ENCODE results near the gene OR10T2. TPM values are rescaled to one million over a fixed set of nuclear protein-coding genes. Genes with fewer than 3 reads are reported as not detected.

Gene OR10T2
- total and polyA plus RNA-seq, 2 donors (not counting 1 experiment from before 2014, with no cell fraction given), result not detected

DNA sequence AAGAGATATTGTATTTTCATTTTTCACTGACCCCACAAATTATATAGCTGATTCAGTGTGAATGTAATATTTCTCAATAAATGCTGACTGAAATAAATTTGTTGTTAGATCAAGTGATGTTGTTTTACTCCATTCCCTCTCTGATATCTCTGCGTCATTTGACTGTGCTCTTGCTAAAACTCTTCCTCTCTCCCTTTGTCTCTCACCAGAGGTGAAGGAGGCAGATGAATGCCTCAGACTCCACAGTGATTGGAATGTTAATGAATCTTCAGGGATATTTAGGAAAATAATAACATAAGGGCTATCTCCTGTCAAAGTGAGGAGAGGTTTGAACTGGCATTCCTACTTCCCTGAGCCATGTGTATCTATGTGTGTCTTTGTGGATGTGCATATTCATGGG, 41.8 kb downstream of the OR10T2 start:
- peaks cover 20% of the 10 kb centered on the region for H3K4me1 Mint-ChIP-seq
- no peaks in the 10 kb centered on the region for H3K9me3 ChIP-seq (ENCODE audit: control extremely low read depth in 1 of 3, control insufficient read depth in 2 of 3, insufficient read depth in 1 of 3, low read length in 2 of 3)
- H3K27me3 ChIP-seq (replicated peaks in 1 of 4; ENCODE audit: control extremely low read depth in 1 of 4, control insufficient read depth in 3 of 4, insufficient read depth in 4 of 4, low read length in 3 of 4), result peaks cover 0 to 3% (median 0%) of the 10 kb centered on the region in 4 experiments
- CTCF ChIA-PET, result no interaction called here
- DNase-seq (no peak), ATAC-seq (ENCODE audit: low read depth) (no peak)
- H3K9ac ChIP-seq (ENCODE audit: low read length), result no peak overlapping the region
- peaks cover 13 to 16% of the 10 kb centered on the region in 2 donors for H3K4me1 ChIP-seq (ENCODE audit: control insufficient read depth in 2 of 2, insufficient read depth in 2 of 2, low read length in 2 of 2)
- H3K27me3 Mint-ChIP-seq, result no peaks in the 10 kb centered on the region
- H3K79me2 ChIP-seq (ENCODE audit: control insufficient read depth, insufficient read depth, low read length), result no peaks in the 10 kb centered on the region
- H3K27ac ChIP-seq (ENCODE audit: low read length in 2 of 2), result no peak overlapping the region
- intact Hi-C loops (cut with micrococcal nuclease), result no loop called here
- no peak overlapping the region for H3K4me3 ChIP-seq (ENCODE audit: control extremely low read depth in 1 of 5, extremely low read depth in 1 of 5, insufficient read depth in 1 of 5, low read depth in 2 of 5, low read length in 4 of 5)
- POLR2A ChIA-PET, result no interaction called here
- no peak overlapping the region for H3K27ac Mint-ChIP-seq
- no peaks in the 10 kb centered on the region for H3K9me3 Mint-ChIP-seq (ENCODE audit: insufficient read depth)
- no peaks in the 10 kb centered on the region for H4K20me1 ChIP-seq (ENCODE audit: control insufficient read depth, insufficient read depth, low read length, poor library complexity, severe bottlenecking)
- TF ChIP-seq, protein P1, sequence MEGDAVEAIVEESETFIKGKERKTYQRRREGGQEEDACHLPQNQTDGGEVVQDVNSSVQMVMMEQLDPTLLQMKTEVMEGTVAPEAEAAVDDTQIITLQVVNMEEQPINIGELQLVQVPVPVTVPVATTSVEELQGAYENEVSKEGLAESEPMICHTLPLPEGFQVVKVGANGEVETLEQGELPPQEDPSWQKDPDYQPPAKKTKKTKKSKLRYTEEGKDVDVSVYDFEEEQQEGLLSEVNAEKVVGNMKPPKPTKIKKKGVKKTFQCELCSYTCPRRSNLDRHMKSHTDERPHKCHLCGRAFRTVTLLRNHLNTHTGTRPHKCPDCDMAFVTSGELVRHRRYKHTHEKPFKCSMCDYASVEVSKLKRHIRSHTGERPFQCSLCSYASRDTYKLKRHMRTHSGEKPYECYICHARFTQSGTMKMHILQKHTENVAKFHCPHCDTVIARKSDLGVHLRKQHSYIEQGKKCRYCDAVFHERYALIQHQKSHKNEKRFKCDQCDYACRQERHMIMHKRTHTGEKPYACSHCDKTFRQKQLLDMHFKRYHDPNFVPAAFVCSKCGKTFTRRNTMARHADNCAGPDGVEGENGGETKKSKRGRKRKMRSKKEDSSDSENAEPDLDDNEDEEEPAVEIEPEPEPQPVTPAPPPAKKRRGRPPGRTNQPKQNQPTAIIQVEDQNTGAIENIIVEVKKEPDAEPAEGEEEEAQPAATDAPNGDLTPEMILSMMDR (IDR thresholded peaks at IDR 0.05), result no peak
- TF ChIP-seq EZH2 (IDR thresholded peaks at IDR 0.05; ENCODE audit: borderline replicate concordance, insufficient read depth, low read depth, low read length, poor library complexity, severe bottlenecking), result no peak
- H3K36me3 ChIP-seq (replicated peaks in 1 of 2; ENCODE audit: control extremely low read depth in 1 of 2, control insufficient read depth in 1 of 2, extremely low read depth in 1 of 2, insufficient read depth in 2 of 2, low read length in 1 of 2), result no peaks in the 10 kb centered on the region
- no peak overlapping the region for H3K4me2 ChIP-seq (replicated peaks; ENCODE audit: low read depth, low read length, poor library complexity, severe bottlenecking)
- no peak overlapping the region for H2AFZ ChIP-seq (ENCODE audit: insufficient read depth, low read depth, low read length, poor library complexity, severe bottlenecking)
- no peak overlapping the region for H3K4me3 Mint-ChIP-seq
- WGBS (ENCODE audit: insufficient coverage), result no CpG with 5 or more reads among the region's 1 CpG

GRCh38 chr1:158356616-158357015, 42.6 kb downstream of the OR10T2 start:
- no peaks in the 10 kb centered on the region for H3K9me3 ChIP-seq (ENCODE audit: control extremely low read depth in 1 of 3, control insufficient read depth in 2 of 3, insufficient read depth in 1 of 3, low read length in 2 of 3)
- CTCF ChIA-PET, result interaction anchor here (0.8 kb wide), 1 partner anchor 153 kb away, joined by 3 read pairs; no protein-coding TSS in a partner anchor
- WGBS (ENCODE audit: insufficient coverage), result 100% methylated on average over 2 of the region's 3 CpGs

More at GRCh38 chr1:158356616-158357015, 42.6 kb downstream of the OR10T2 start:
- Histone ChIP-seq H4K20me1 (ENCODE audit: control insufficient read depth, insufficient read depth, low read length, poor library complexity, severe bottlenecking) (no peaks in the 10 kb centered on the region), H3K36me3 (replicated peaks in 1 of 2; ENCODE audit: control extremely low read depth in 1 of 2, control insufficient read depth in 1 of 2, extremely low read depth in 1 of 2, insufficient read depth in 2 of 2, low read length in 1 of 2) (no peaks in the 10 kb centered on the region), H3K4me2 (replicated peaks; ENCODE audit: low read depth, low read length, poor library complexity, severe bottlenecking) (no peak overlapping the region), H3K27ac (ENCODE audit: low read length in 2 of 2) (no peak overlapping the region), H2AFZ (ENCODE audit: insufficient read depth, low read depth, low read length, poor library complexity, severe bottlenecking) (no peak overlapping the region), H3K4me3 (ENCODE audit: control extremely low read depth in 1 of 5, extremely low read depth in 1 of 5, insufficient read depth in 1 of 5, low read depth in 2 of 5, low read length in 4 of 5) (no peak overlapping the region), H3K4me1 (ENCODE audit: control insufficient read depth in 2 of 2, insufficient read depth in 2 of 2, low read length in 2 of 2) (peaks cover 13 to 16% of the 10 kb centered on the region in 2 donors), H3K9ac (ENCODE audit: low read length) (no peak overlapping the region), H3K27me3 (replicated peaks in 1 of 4; ENCODE audit: control extremely low read depth in 1 of 4, control insufficient read depth in 3 of 4, insufficient read depth in 4 of 4, low read length in 3 of 4) (peaks cover 0 to 3% (median 0%) of the 10 kb centered on the region in 4 experiments), H3K79me2 (ENCODE audit: control insufficient read depth, insufficient read depth, low read length) (no peaks in the 10 kb centered on the region)
- H3K27ac Mint-ChIP-seq, result no peak overlapping the region
- POLR2A ChIA-PET, result no interaction called here
- ATAC-seq (ENCODE audit: low read depth), result no peak
- TF ChIP-seq, protein P1 (IDR thresholded peaks at IDR 0.05), result no peak
- TF ChIP-seq EZH2 (IDR thresholded peaks at IDR 0.05; ENCODE audit: borderline replicate concordance, insufficient read depth, low read depth, low read length, poor library complexity, severe bottlenecking), result no peak
- H3K27me3 Mint-ChIP-seq, result no peaks in the 10 kb centered on the region
- H3K4me3 Mint-ChIP-seq, result no peak overlapping the region
- H3K9me3 Mint-ChIP-seq (ENCODE audit: insufficient read depth), result no peaks in the 10 kb centered on the region
- DNase-seq, result no peak
- H3K4me1 Mint-ChIP-seq, result peaks cover 20% of the 10 kb centered on the region
- intact Hi-C loops (cut with micrococcal nuclease), result no loop called here

Measured in B cell (primary cell).